GM19455 (cell line): ENCODE data around the gene DLG2.

Experiments used
- ATAC-seq: cut with Tn5 transposase; IDR thresholded peaks from one replicate; pipeline ENCODE4 v1.9.1; 2021; ENCODE audit not compliant: unreplicated experiment

DLG2 gene

DNA sequence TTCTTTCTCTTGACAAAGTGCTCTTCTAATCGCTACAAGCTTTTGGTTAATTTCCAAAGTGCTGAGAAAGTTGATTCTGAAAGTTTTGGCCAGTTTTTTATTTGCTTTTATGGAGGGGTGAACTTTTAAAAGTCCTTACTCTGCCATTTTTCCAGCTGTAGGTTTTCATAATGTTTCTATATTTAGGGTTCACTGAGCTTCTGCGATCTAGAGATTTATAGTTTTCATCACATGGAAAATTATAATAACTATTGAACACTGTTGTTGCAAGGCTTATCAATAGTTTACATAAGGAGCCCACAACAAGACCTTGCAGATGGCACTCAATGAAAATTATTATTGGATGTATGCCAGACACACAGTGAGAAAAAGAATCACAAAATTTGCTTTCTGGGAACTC lies 55.1 kb downstream of the DLG2 start:
- no peak for ATAC-seq

- ATAC-seq, result no peak
Measured at GRCh38 chr11:85569525-85569924, 57.6 kb downstream of the DLG2 start.

GRCh38 chr11:85558411-85558810 lies 68.7 kb downstream of the DLG2 start:
- no peak for ATAC-seq

DNA sequence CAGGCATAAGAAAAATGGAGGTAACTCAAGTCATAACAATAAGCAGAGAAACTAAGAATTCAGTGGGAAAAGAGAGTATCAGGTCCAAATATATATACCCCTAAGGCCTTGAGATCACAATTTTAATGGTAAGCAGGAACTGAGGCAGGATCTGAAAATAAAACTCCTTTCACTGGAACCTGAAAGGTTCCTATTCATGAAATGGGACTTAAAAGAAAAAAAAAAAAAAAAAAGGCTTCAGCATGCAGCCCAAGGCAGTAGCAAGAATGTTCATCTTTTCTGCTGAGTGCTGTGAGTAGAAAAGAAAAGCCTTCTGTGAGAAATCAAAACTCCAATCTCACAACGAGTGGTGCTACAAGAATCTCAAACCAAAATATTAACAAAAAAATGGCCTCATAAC lies 75.3 kb downstream of the DLG2 start:
- ATAC-seq, result no peak

DNA sequence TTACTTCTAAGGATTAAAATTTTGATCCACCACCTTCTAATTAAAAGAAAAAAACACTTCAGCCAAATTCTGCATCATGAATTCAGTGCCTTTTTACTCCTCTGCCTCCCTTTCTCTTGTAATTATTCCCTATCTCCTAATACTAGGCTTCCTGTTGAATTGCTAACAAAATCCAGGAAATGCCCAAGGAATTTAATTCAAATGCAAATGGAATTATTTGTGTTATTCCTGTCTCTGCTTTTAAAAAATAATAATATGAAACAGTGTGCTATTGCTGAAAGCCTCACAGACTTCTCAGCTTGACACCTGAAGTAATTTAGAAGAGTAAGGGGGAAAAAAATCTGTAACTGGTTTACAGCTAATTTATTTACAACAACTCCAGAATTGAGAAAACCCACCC lies 85.5 kb downstream of the DLG2 start:
- ATAC-seq, result no peak

DNA sequence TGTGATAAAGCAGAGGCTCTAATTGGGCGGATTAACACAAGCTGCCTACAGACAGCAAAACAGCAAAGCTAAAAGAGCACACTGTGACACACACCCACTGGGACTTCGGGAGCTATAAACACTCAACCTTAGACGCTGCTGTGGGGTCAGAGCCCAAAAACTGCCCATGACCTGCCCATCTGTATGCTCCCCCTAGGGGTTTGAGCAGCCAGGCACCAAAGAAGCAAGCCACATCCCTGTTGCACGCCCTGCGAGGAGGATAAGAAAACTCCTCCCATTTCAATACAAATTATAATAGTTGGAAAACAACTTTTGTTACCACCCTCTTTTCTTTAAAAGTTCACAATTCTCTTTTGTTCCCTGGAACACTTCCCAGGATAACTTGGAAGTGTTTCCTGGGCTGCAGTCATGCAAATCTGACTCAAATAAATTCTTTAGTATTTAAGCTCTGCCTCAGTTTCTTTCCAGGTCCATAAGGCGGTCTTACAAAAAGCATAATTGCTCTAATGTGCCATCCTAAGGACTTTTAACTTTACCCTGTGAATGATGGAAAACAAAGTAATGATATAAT lies 86.4 kb downstream of the DLG2 start:
- no peak for ATAC-seq

- no peak for ATAC-seq
Measured at GRCh38 chr11:85540181-85540580, 87.0 kb downstream of the DLG2 start.

DNA sequence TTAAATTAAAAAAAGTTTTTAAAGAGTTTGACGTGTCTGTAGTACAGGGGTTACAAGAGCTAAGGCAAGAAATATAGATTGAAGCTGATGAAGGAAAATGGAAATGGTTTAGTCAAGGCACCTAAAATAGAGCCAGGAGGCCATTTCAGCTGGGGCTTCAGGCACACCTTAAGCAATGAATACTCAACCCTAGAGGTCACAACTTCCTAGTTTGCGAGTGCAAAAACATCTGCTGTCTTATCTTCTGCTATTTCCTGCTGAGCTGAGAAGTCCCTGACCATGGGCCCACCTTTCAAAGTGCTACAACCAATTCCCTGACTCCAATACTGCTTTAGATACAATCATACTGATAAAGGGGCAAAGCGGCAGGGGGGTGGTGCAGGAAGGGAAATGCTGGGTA lies 87.4 kb downstream of the DLG2 start:
- ATAC-seq, result no peak

DNA sequence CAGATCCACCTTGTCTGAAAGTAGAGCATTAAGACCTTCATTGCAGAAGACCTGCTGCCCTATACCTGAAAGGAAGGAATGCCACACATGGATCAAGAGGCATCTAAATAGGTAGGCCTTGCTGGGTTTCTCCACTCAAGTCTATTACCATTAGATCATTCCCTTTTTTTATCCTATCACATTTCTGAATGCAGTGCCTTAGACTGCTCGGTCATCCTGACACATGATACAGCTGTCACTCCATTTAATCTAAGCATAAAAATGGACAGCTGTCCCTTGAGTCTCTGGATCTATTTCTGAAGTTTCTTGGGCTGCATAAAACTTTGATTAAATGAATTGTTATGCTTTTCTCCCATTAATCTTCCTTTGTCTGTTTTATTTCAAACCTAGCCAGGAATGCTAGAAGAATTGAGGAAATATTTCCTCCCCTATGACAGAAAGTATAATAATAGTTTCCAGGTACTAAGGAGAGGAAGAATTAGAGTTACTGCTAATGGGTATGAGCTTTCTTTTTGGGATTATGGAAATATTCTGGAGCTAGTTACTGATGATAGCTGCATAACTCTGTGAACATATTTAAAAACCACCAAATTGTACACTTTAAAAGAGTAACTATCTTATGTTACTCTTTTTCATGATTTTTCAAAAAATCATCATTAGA lies 88.0 kb downstream of the DLG2 start:
- ATAC-seq, result no peak

GRCh38 chr11:85536438-85536837 lies 90.7 kb downstream of the DLG2 start:
- no peak for ATAC-seq

GRCh38 chr11:85534806-85535205 lies 92.3 kb downstream of the DLG2 start:
- ATAC-seq, result no peak

GRCh38 chr11:85531191-85531897 lies 95.8 kb downstream of the DLG2 start:
- no peak for ATAC-seq

DNA sequence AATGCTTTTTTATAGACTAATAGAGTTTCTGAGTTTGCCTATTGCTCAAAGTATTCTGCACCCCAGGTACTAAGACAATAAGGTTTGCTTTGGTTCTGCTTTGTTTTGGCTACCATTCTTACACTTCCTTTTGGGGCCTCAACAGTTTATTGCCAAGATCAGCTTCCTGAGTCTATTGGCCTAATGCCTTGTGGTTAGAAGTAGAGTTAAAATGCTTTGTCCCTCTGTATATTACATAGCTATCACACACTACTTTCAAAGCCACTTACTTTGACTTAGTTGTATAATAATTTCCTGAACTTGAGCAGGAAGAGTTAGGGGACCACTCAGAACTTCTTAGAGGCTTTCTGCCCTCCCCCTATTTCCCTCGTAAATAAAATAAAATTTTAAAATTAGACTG lies 96.5 kb downstream of the DLG2 start:
- no peak for ATAC-seq

GRCh38 chr11:85526564-85526963 lies 100.6 kb downstream of the DLG2 start:
- ATAC-seq, result no peak

DNA sequence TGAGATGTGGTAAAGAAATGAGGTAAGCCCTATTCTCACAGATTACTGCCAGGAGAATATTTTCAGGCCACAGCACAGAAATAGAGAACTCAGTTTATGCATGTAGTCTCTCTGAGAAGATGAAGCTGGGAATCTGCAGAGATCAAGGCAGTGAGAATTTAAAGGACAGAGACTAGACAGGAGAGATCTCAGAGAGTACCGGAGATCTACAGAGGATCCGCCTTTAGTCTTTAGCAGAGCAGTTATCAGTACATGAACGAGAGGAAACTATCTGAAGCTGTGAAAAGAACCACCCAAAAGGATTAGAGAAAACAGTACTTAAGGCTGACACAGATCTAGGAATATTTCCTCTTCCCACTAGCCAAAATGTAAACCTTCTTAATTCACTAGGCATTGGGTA lies 101.5 kb downstream of the DLG2 start:
- no peak for ATAC-seq

DNA sequence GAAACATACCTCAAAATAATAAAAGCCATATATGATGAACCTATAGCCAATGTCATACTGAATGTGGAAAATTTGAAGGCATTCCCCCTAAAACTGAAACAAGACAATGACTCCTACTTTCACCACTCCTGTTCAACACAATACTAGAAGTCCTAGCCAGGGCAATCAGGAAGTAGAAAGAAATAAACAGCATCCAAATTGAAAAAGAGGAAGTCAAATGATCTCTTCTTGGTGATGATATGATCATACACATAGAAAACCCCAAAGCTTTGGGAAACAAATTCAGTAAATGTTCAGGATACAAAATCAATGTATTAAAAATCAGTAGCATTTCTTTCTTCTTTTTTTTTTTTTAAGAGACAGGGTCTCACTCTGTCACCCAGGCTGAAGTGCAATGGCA lies 109.9 kb downstream of the DLG2 start:
- no peak for ATAC-seq

GRCh38 chr11:85495918-85496317 lies 131.2 kb downstream of the DLG2 start:
- ATAC-seq, result no peak

- no peak for ATAC-seq
Measured at GRCh38 chr11:85494396-85494795, 132.7 kb downstream of the DLG2 start.

DNA sequence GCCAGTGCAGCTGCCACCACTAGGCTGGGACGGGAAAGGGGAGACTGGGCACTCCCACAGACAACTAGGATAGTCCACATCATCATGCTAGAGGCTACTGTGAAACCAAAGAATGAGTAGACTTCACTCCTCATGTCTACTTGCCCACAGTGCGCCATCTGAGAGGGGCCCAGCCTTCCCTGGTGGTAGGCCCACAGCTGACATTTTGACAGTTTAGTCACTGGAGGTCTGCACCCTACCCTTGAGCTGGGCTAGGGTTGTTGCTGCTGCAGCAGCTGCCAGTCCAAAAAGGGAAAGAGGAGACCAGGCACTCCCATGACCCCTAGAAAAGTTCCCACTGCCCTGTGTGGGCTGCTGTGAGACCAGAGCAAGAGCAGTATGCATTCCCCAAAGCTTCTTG lies 141.2 kb downstream of the DLG2 start:
- no peak for ATAC-seq

- no peak for ATAC-seq
Measured at GRCh38 chr11:85483861-85484260, 143.3 kb downstream of the DLG2 start.

- ATAC-seq, result no peak
Measured at GRCh38 chr11:85481862-85482261, 145.3 kb downstream of the DLG2 start.

DNA sequence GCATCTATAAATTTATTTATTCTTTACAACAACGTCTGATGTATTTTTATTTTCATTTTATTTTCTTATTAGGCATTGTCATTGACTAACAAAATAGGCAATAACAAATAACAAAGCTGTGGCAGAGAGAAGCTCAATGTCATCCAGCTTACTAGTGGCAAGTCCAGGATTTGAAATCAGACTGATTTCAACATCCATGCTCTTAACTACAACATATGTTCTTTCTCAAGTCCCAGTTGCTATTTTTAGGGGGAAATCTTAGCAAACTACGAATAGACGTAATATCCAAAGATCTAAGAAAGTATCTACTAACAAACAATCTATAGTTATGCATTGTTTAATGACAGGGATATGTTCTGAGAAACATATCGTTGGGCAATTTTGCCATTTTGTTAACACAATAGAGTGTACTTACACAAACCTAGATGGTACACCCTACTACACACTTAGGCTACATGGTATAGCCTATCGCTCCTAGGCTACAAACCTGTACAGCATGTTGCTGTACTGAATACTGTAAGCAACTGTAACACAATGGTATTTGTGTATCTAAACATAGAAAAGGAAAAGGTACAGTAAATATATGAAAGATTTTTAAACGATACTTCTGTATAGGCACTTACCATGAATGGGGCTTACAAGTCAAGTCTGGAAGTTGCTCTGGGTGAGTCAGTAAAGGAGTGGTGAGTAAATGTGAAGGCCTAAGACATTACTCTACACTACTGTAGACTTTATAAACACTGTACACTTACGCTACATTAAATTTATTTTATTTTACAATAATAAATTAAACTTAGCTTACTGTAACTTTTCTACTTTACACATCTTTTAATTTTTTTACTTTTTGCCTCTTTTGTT lies 151.3 kb downstream of the DLG2 start:
- ATAC-seq, result no peak
